Neural progenitor cell (in vitro differentiated cells): Measurements from ENCODE around the gene TRIM38.

Source experiments
- EZH2 ChIP-seq: fragments of 200-600 bp; sonication (generic); IDR thresholded peaks from 2 replicates; pipeline ENCODE4 v1.6.1; 2017; ENCODE audit warnings: antibody characterized with exemption, mild to moderate bottlenecking, moderate library complexity
- EZH2phosphoT487 ChIP-seq: fragments of 200-600 bp; sonication (generic); IDR thresholded peaks from 2 replicates; pipeline ENCODE4 v1.6.1; 2017; ENCODE audit warnings: antibody characterized with exemption

DNA sequence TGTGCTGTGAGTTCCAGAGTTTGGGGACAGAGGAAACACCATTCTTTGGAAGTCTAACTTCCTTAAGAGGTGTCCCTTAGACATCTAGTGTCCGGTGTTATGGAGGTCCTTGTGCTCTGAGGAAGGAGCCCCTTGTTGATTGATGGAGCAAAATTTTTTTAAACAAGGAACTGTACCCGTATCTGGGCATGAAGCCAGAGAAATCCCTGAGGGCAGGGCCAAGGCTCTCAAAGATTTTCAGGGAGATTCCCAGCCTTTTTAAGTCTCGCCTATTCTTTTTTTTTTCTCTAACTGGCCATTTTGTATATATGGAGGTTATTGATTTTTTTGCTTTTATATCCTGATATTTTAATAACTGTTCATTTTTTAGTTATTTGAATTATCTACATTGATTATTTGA, 45.9 kb downstream of the TRIM38 start:
- no peak for TF ChIP-seq EZH2
- no peak for TF ChIP-seq EZH2phosphoT487
